SU-DHL-6 (cell line): ENCODE data around the gene ATP1A3.

Source experiments
- CTCF ChIP-seq: fragments of 200-600 bp; sonication (generic); IDR thresholded peaks from one replicate; pipeline ENCODE4 v1.5.1; 2017; ENCODE audit warnings: antibody characterized with exemption, mild to moderate bottlenecking, low read length, moderate library complexity; ENCODE audit not compliant: insufficient read depth, poor library complexity, severe bottlenecking
- EZH2phosphoT487 ChIP-seq: fragments of 200-600 bp; sonication (generic), shearing (Covaris generic); conservative IDR thresholded peaks from 2 replicates; pipeline ENCODE4 v1.6.1; 2018; ENCODE audit warnings: mild to moderate bottlenecking, antibody characterized with exemption, low read length, moderate library complexity, mixed read lengths

GRCh38 chr19:41957161-41957837 lies 36.7 kb downstream of the ATP1A3 start:
- TF ChIP-seq EZH2phosphoT487 (no peak), CTCF (no peak)
